ENCODE measurements around the gene MED19.
"Not testable (repeated sequence)": the region's sequence is repeated elsewhere in the genome, so short reads cannot be mapped to it uniquely, and the experiment has no call there.

MED19 gene, protein sequence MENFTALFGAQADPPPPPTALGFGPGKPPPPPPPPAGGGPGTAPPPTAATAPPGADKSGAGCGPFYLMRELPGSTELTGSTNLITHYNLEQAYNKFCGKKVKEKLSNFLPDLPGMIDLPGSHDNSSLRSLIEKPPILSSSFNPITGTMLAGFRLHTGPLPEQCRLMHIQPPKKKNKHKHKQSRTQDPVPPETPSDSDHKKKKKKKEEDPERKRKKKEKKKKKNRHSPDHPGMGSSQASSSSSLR

DNA sequence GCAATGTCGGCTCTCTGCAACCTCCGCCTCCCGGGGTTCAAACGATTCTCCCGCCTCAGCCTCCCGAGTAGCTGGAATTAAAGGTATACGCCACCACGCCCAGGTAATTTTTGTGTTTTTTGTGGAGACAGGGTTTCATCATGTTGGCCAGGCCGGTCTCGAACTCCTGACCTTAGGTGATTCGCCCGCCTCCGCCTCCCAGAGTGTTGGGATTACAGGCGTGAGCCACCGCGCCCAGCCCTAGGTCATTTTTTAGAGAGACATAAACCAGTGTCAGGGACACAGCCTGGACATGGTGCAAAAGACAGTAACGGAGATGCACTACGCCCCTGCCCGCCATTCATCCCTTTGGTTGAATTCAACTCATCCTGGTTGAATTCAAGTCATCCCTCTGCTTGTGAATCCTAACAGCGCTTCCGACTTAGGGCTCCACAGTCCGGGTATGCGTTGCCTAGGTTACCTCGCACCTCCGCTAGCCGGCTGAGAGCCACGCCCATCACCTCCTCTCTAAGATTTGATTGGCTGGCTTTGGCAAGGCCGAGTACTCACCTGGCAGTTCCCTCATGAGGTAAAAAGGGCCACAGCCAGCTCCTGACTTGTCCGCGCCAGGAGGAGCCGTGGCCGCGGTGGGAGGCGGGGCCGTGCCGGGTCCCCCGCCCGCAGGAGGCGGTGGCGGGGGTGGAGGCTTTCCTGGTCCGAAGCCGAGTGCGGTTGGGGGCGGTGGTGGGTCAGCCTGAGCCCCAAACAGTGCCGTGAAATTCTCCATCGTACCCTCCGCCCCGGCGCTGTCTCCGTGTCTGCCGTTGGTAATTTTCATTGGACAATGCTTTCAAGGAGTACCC lies at the start of gene MED19:
MED19 (minus strand) TSS at position 802 of the 842 bp plus-strand sequence; CDS start at position 766, 36 bp downstream.
- DNase-seq (ENCODE audit: low read depth): peak; percentile 82

DNA sequence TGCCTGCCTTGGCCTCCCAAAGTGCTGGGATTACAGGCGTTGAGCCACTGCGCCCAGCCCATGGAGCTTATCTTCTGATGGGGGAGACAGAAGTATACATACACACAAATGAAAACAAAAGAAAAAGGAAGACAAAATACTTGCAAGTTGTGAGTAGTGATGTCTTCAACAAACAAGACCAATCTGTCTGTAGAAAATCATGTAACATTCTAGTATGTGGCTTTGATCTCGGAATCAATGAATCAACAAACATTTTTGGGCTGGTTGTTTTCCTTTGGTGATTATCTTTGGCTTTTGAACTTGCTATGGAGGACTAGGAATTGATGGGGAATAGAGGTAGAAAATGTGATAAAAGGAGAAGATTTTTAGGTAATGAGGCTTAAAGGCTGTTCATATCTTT lies 46.2 kb upstream of the MED19 start:
- no peak for DNase-seq (ENCODE audit: low read depth)

DNA sequence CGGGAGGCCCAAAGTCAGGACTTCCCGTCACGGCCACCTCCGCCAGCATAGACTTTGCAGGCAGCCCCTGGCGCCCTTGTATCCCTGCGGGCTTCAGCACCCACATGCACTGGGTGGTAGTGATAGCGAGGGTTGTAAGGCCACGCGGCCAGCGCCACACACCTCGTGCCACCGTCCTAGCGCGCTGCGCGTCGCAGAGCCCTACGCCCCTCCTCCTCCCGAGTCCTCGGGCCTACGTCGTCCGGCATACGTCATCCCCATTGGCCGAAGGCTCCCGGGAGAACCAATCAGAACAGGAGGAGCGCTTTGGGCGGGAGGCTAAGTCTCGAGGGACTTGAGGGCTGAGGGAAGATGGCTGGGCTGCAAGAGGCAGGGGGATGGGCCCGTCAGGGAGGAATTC lies 40.9 kb upstream of the MED19 start:
- DNase-seq (ENCODE audit: low read depth): no peak

DNA sequence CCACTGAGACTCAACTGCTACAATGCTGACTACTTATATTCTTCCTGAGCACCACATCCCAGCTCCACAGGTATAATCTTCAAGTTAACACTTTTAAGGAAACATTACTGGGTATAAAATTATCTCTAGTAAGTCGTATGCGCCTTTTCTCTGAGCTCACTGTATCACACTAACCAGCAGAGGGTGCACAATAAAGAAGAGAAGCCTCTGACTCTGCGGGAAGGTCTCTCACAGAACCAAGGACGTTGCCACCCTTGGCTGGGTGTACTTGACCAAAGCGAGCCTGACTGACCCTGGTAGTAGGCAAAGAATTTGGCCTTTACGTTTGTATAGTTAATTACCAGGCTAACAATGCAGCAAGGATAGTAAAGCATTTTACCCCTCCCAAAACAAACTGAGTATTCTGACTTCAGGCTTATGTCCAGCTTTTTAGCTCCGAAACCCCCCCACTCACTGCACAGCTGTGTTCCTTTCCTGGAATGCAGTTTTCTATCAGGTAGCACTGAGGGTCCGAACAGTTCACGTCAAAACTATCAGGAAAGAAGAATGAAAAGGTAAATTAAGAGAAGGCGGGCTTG lies 39.8 kb upstream of the MED19 start, which contains the start of gene BTBD18:
BTBD18 (minus strand) TSS at position 144 of the 578 bp plus-strand sequence. CDS start 631 bp downstream, outside the sequence.
- DNase-seq (ENCODE audit: low read depth): peak; percentile 60

DNA sequence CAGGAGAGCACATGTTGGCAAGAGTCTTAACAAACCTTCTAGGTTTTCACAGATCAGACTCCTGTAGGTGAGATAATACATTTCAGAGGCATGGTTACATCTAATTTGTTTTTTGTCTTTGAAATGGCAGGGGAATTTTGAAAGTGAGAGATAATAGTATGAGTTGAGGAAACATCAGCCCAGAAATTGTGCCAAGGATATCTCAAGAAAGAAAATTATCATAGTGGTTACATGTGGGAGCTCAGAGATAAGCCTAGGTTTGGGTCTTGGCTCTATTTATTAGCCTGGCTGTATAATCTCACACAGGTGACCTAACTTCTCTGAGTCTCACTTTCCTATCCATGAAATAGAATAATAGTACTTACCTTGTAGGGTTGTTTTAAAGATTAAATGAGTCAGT lies 39.2 kb upstream of the MED19 start:
- no peak for DNase-seq (ENCODE audit: low read depth)

DNA sequence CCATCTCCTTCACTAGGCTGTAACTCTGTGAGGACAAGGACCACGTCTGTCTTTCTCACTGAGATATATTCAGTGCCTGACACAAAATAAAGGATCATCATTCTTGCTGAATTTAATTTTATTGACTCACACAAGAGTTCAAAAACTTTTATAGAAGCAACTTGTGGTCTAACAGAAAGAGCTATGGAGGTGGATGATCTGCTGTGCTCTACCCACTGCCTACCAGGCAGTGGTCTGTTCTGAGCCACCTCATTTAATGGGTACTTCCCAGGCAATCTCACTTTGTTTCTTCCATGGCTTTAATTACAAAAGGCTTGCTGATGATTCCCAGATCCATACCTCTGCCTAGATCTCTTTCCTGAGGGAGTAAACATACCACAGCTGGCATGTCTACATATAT lies 34.9 kb upstream of the MED19 start:
- DNase-seq (ENCODE audit: low read depth): no peak

DNA sequence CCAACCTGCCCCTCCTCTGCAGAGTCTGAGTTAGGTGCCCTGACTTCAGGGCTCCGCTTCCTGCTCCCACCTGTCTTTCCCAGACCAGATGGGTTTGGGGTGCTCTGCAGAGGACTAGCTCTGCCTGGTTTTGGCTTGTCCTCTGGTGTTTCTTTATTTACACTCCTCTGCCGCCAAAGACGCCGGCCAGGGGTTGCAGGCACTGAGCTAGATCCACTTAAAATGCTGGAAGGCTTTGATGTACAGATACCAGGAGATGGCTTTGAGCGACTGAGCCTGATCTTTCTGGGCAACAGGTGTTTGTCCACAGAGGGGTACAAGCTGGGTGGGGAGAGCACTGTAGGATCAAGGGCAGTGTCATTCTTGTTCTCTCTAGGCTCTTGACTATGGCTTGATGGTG lies 33.2 kb upstream of the MED19 start:
- no peak for DNase-seq (ENCODE audit: low read depth)

DNA sequence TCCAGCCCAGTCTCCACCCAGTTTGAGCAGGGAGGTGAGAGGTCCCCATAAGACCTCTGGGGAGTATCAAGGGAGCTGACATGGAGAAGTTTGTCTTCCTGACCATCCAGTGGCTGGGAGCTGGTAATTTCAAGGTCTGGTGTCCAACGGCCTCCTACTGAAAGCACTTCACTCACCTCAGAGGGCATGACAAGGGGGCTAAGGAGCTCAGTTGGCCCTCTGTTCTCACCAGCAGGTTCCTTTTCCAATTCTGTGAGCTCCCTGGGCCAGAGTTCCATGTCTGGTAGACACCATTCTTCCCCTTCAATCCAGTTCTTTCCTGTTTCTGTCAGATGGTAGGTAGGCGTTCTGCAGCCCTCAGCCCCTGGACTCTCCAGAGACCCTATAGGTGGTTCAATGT lies 32.3 kb upstream of the MED19 start:
- DNase-seq (ENCODE audit: low read depth): no peak

DNA sequence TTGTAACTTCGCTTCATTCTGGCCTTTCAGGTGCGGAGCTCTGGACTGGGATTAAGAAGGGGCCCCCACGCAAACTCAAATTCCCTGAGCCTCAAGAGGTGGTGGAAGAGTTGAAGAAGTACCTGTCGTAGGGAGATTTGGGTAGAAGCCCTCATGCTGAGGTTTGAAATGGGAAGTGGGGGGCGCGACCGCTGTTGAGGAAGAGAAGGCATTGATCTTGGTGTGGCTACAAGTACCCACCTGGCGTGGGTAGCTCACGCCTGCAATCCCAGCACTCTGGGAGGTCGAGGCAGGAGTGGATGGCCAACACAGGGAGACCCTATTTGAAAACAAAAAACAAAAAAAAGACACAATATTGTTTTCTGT lies 30.1 kb upstream of the MED19 start:
- no peak for DNase-seq (ENCODE audit: low read depth)

DNA sequence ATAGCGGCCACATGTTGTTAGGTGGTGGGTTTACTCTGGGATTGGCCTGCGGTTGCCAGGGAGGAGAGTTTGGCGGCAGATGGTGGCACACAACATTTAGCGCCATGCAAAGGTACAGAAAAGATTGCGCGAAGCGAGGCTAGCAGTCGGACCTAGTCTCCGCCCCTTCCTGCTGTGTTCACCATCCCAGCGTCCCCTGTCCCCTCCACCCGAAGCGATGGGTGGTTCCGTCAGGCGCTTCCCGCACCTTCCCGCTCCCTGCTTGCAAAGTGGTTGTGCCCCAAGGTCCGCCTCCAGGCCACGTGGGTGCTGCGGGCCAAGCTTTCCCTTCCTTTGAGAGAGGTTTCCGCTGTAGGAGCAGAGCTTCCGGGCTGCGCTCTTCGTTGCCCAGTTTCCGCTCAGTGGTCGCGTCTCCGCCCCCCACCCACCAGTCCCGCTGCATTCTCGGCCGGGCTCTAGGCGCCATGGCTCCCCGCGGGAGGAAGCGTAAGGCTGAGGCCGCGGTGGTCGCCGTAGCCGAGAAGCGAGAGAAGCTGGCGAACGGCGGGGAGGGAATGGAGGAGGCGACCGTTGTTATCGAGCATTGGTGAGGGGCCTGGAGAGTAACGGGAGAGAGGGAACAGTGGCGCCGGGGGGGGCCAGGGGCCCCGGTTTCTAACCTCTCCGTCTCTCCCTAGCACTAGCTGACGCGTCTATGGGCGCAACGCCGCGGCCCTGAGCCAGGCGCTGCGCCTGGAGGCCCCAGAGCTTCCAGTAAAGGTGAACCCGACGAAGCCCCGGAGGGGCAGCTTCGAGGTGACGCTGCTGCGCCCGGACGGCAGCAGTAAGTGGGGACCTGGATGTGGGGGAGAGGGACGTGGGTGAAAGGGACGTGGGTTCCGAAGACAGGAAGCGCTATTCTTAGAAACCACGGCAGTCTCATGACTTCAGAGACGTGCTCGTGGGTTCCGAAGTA lies 29.4 kb upstream of the MED19 start, which contains the start of gene SELENOH:
SELENOH (plus strand) TSS at position 360 of the 955 bp plus-strand sequence; CDS start at position 465, 105 bp downstream.
- peak; percentile 98 for DNase-seq (ENCODE audit: low read depth)

DNA sequence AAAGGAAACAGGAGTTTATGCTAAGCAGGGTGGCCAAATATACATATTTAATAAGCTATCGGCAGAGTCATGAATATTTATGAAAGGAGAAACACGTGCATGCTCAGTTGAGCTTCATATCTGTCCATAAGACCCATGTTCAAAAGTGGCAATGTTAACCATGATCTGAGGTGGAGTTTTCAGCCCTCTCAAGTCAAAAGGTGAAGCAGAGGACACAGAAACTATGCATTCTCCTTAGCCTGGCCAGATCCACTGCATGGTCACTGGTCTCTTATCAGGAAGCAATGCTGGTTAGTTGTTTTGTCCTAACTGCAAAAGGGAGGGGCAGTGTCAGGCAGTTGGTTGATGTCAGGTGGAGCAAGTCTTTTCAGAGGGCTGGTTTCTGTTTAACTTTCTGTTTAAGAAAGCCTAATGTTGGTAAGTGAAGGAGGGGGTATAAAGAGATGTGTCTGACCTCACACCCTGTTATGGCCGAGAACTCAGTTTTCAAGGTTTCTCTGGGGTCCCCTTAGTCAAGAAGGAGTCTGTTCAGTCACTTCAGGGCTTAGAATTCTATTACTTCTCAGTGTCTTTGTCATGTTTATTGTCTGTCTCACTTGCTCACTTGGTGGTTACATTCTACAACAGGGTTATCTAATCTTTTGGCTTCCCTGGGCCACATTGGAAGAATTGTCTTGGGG lies 23.7 kb upstream of the MED19 start:
- no peak for DNase-seq (ENCODE audit: low read depth)

DNA sequence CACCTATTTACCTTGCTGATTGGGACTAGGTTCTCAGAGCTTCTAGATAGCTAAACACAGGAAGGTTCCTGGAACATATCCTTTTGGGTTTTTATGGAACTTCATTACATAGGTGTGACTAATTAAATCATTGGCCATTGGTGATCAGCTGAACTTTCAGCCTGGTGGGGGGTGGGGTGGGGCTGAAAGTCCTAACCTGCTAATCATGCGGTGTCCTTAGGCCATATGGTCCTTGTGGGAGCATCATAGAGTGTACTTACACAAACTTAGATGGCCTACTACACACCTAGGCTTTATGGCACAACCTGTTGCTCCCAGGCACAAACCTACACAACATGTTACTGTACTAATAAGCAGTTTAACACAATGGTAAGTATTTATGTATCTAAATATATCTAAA lies 20.6 kb upstream of the MED19 start:
- DNase-seq (ENCODE audit: low read depth): no peak

DNA sequence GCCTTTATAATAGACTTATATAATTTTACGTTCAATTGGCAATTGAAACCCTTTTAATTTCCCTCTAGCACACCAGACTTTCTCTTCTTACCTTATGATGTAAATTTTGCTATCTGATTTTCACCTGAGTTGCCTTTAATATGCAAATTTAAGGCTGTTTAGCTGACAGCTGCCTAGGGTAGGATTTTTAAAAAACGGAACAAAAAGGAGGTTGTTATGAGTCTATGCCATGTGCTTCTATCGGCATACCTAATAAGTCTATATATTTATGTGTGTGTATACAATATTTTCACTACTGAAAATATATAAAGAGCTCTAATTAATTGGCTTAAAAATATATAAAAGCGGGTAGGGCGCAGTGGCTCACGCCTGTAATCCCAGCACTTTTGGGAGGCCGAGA lies 17.5 kb upstream of the MED19 start:
- no peak for DNase-seq (ENCODE audit: low read depth)

DNA sequence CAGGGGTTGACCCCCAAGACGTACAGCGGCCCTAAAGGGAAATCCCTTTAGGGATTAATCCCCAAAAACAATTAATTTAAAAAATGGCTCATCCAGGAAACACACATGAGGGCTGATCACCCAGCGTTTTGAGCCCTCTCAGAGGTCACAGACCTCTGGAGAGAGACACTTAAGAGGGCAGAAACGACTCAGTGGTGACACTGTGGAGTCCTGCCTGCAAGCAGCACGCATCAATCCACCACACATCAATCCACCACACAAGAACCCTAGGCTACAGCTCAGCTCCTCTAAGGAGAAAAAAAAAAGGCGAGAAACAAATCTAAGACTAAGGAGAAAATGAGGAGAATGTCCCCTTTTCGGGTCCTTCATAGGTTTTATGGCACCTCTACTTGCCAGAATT lies 16.8 kb upstream of the MED19 start:
- no peak for DNase-seq (ENCODE audit: low read depth)

DNA sequence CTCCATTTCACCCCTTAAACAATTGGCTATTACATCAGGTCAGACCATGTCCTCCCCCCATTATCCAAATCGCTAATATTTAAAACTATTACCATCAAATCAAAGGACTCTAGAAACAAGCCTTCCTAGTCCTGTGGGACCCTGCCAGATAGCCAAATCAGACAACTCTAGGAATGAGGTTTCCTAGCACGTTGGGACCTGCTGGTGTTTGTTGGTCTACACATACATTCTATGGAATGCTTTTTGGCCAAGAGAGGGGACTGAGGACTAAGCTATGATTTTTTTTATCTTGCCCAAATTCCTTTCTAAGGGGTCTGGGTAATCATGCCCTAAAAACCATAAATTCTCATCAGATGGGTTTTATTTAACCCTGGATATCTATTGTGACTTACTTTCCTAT lies 15.2 kb upstream of the MED19 start:
- DNase-seq (ENCODE audit: low read depth): no peak

DNA sequence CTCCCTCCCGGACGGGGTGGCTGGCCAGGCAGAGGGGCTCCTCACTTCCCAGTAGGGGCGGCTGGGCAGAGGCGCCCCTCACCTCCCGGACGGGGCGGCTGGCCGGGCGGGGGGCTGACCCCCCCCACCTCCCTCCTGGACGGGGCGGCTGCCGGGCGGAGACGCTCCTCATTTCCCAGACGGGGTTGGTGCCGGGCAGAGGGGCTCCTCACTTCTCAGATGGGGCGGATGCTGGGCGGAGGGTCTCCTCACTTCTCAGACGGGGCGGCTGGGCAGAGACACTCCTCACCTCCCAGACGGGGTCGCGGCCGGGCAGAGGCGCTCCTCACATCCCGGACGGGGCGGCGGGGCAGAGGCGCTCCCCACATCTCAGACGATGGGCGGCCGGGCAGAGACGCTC lies 4.7 kb upstream of the MED19 start:
- not testable (repeated sequence) for DNase-seq (ENCODE audit: low read depth)

DNA sequence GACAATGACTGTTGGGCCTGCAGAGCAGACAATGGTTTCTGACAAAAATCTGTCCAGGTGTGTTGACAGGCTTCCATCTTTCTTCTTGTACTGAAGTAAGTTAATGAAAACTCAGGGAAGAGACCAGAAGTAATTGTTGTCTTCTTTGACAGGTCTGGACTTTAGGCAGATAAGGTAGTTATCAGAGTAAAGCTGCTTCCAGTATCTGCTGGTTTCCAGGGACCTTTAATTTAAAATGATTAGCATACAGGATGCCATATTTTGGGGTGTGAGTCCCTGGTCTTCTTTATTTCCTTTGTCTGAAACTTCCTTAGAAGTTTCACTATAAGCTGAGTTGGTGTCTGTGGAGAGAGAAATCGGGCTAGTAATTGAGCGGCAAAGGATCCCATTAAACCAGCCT lies 1.8 kb upstream of the MED19 start:
- DNase-seq (ENCODE audit: low read depth): no peak

DNA sequence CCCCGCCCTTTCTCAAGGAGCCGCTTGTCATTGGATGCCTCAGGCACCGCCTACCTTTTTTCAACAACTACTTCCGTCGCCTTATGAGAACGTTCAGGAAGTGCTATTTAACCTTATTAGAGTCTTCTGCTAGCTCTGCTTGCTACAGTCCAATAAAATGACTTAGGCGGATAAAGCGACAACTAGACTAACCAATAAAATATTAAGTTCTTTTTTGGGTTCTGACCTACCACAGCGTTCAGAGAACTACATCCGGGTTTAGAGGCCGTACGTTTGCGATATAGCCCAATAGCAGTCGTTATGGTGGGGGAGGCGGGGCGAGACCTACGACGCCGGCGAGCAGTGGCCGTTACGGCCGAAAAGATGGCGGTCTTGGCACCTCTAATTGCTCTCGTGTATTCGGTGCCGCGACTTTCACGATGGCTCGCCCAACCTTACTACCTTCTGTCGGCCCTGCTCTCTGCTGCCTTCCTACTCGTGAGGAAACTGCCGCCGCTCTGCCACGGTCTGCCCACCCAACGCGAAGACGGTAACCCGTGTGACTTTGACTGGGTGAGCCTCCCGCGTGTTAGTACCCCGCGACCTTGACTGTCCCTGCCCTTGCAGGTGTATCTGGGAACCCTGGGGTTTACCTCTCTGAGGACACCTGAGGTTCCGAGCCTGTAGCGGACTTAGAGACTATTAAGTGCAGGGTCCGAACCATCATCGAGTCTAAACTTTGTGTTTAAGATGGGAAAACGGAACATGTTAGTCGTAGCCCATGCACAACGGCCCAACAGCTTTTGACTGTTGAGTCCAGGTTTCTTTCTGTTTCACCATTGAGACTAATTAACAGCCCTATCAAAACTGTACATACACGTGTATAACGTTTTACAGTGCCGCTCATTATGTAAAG lies 488 bp upstream of the MED19 start, which contains the start of gene TMX2:
TMX2 (plus strand) TSS at position 338 of the 895 bp plus-strand sequence; CDS start at position 364, 26 bp downstream.
- peak; percentile 99 for DNase-seq (ENCODE audit: low read depth)

DNA sequence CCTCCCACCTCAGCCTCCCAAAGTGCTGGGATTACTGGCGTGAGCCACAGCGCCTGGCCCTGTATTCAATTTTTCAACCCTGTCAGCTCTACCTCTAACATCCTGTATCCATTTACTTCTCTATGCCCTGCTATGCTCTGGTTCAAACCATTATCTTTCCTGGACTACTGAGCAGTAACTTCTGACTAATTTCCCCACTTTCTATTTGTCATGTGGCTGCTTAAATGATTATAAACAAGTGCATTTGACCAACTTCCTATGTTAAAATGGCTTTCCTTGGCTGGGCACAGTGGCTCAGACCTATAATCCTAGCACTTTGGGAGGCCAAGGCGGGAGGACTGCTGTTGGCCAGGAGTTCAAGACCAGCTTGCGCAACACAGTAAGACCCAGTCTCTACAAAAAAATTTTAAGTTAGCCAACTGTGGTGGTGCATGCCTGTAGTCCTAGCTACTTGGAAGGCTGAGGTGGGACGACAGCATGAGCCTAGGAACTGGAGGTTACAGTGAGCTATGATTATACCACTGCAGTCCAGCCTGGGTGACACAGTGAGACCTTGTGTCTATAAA lies 2.1 kb downstream of the MED19 start:
- no peak for DNase-seq (ENCODE audit: low read depth)

DNA sequence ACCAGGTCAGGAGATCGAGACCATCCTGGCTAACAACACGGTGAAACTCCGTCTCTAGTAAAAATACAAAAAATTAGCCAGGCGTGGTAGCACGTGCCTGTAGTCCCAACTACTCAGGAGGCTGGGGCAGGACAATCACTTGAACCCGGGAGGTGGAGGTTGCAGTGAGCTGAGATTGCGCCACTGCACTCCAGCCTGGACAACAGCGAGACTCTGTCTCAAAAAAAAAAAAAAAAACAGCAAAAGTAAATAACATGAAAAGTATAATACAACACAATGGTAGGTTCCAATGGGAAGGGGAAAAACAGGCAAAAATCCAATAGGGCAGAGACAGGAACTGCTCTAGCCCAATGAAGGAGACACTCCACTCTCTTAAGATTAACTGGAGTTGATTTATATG lies 6.6 kb downstream of the MED19 start:
- DNase-seq (ENCODE audit: low read depth): not testable (repeated sequence)
